HepG2 (cell line): ENCODE measurements around the gene TCF12. TPM values are rescaled to one million over a fixed set of nuclear protein-coding genes. Genes with fewer than 3 reads are reported as not detected.

Experiments used
- AKNA ChIP-seq: sonication (generic); formaldehyde crosslinking; IDR thresholded peaks from 2 replicates; pipeline ENCODE4 v1.4.0; 2020; ENCODE audit warnings: missing genetic modification reagents, borderline replicate concordance
- ARNTL ChIP-seq: sonication (generic); formaldehyde crosslinking; IDR thresholded peaks from 2 replicates; pipeline ENCODE4 v1.4.0; 2020; ENCODE audit warnings: mild to moderate bottlenecking, missing genetic modification reagents
- ATF3 ChIP-seq: sonication (generic); formaldehyde crosslinking; IDR thresholded peaks from 2 replicates; pipeline ENCODE4 v1.4.0; 2020; ENCODE audit warnings: missing genetic modification reagents
- CCDC6 ChIP-seq: sonication (generic); formaldehyde crosslinking; IDR thresholded peaks from 2 replicates; pipeline ENCODE4 v1.8.1; 2022; ENCODE audit warnings: mild to moderate bottlenecking, missing genetic modification reagents, moderate library complexity
- FOXC1 ChIP-seq: sonication (generic); formaldehyde crosslinking; IDR thresholded peaks from 2 replicates; pipeline ENCODE4 v1.8.0; 2022; ENCODE audit warnings: mild to moderate bottlenecking, missing genetic modification reagents, borderline replicate concordance
- HDAC1 ChIP-seq: sonication (generic); formaldehyde crosslinking; IDR thresholded peaks from 2 replicates; pipeline ENCODE4 v1.5.1; 2020; ENCODE audit warnings: mild to moderate bottlenecking, missing genetic modification reagents
- JUND ChIP-seq: sonication (generic); formaldehyde crosslinking; IDR thresholded peaks from 2 replicates; pipeline ENCODE4 v1.8.0; 2022; ENCODE audit warnings: mild to moderate bottlenecking, missing genetic modification reagents
- RXRA ChIP-seq: sonication (generic); formaldehyde crosslinking; IDR thresholded peaks from 2 replicates; pipeline ENCODE4 v1.5.1; 2020; ENCODE audit warnings: missing genetic modification reagents
- SALL1 ChIP-seq: sonication (generic); formaldehyde crosslinking; IDR thresholded peaks from 2 replicates; pipeline ENCODE4 v1.8.0; 2022; ENCODE audit warnings: mild to moderate bottlenecking, missing genetic modification reagents
- STAG1 ChIP-seq: sonication (generic); formaldehyde crosslinking; IDR thresholded peaks from 2 replicates; pipeline ENCODE4 v1.4.0; 2020; ENCODE audit warnings: missing genetic modification reagents
- ZBED4 ChIP-seq: sonication (generic); formaldehyde crosslinking; IDR thresholded peaks from 2 replicates; pipeline ENCODE4 v1.4.0; 2020; ENCODE audit warnings: missing genetic modification reagents, borderline replicate concordance
- ZNF841 ChIP-seq: sonication (generic); formaldehyde crosslinking; IDR thresholded peaks from 2 replicates; pipeline ENCODE4 v1.8.1; 2023; ENCODE audit warnings: missing genetic modification reagents, borderline replicate concordance
- polyA plus RNA-seq, 8 experiments: library from polyadenylated mRNA; depleted of rRNA in 3 of 8; stranded (reverse) in 7 of 8; unstranded in 1 of 8; fragments of >200 nt; fragmentation: Illumina TruSeq in 4 of 8; extraction: Trizol in 4 of 8; gene quantifications; 2 replicates each; pipeline versions ENCODE4 v1.2.1 to v1.2.3, GENCODE V29; 2011 to 2016; ENCODE audit warnings: low read depth in 4 of 8, missing spikeins in 1 of 8, mixed read lengths in 1 of 8; ENCODE audit not compliant: insufficient read depth in 1 of 8
- total RNA-seq, 5 experiments: library from RNA; depleted of rRNA; stranded (reverse); fragments of >200 nt; fragmentation: Illumina TruSeq; extraction: Trizol; gene quantifications; 2 replicates each; pipeline ENCODE4 v1.2.3, GENCODE V29; 2016; ENCODE audit warnings: low read depth in 1 of 5
- TF ChIP-seq, protein P1 (sequence below): sonication (generic); formaldehyde crosslinking; IDR thresholded peaks from 2 replicates; pipeline ENCODE4 v1.4.0; 2020; ENCODE audit warnings: missing genetic modification reagents, borderline replicate concordance
- TF ChIP-seq, protein P2 (sequence below): sonication (generic); formaldehyde crosslinking; IDR thresholded peaks from 2 replicates; pipeline ENCODE4 v1.4.0; 2020; ENCODE audit warnings: mild to moderate bottlenecking, missing genetic modification reagents
- TF ChIP-seq, protein P3 (sequence below): sonication (generic); formaldehyde crosslinking; IDR thresholded peaks from 2 replicates; pipeline ENCODE4 v1.4.0; 2020; ENCODE audit warnings: missing genetic modification reagents, borderline replicate concordance

TCF12 gene
- total and polyA plus RNA-seq, 2 of the 13 experiments (the other 11 are each of a cell fraction or from before 2014, with no cell fraction given) = 48.6 to 51.1 TPM

DNA sequence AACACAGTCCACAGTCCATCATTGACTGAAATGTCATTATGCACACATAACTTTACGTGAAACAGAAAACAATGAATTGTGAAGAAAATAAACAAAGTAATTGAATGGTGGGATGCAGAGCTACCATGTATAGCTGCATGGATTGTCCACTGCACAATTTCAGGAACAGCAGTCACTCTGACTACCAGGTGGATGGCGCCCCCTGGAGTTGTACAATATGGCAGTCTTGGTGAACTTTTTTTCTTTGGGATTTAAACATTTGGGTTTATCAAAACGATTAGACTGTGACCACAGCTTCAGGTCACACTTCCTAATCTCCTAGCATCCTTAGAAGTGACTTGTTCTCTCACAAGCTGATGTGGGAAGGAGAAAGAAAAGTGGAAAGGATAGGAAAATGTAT, 48.9 kb upstream of the TCF12 start (continued):
- TF ChIP-seq AKNA (CRISPR knock-in tag) (no peak), SALL1 (CRISPR knock-in tag) (no peak), STAG1 (CRISPR knock-in tag) (peak; percentile 71), RXRA (CRISPR knock-in tag) (no peak), ZNF841 (CRISPR knock-in tag) (no peak), ATF3 (CRISPR knock-in tag) (no peak), CCDC6 (no peak), ARNTL (CRISPR knock-in tag) (no peak), HDAC1 (CRISPR knock-in tag) (no peak), ZBED4 (CRISPR knock-in tag) (no peak), JUND (CRISPR knock-in tag) (no peak), FOXC1 (CRISPR knock-in tag) (no peak)
- TF ChIP-seq, protein P1, sequence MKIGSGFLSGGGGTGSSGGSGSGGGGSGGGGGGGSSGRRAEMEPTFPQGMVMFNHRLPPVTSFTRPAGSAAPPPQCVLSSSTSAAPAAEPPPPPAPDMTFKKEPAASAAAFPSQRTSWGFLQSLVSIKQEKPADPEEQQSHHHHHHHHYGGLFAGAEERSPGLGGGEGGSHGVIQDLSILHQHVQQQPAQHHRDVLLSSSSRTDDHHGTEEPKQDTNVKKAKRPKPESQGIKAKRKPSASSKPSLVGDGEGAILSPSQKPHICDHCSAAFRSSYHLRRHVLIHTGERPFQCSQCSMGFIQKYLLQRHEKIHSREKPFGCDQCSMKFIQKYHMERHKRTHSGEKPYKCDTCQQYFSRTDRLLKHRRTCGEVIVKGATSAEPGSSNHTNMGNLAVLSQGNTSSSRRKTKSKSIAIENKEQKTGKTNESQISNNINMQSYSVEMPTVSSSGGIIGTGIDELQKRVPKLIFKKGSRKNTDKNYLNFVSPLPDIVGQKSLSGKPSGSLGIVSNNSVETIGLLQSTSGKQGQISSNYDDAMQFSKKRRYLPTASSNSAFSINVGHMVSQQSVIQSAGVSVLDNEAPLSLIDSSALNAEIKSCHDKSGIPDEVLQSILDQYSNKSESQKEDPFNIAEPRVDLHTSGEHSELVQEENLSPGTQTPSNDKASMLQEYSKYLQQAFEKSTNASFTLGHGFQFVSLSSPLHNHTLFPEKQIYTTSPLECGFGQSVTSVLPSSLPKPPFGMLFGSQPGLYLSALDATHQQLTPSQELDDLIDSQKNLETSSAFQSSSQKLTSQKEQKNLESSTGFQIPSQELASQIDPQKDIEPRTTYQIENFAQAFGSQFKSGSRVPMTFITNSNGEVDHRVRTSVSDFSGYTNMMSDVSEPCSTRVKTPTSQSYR (CRISPR knock-in tag) = no peak
- TF ChIP-seq, protein P2, sequence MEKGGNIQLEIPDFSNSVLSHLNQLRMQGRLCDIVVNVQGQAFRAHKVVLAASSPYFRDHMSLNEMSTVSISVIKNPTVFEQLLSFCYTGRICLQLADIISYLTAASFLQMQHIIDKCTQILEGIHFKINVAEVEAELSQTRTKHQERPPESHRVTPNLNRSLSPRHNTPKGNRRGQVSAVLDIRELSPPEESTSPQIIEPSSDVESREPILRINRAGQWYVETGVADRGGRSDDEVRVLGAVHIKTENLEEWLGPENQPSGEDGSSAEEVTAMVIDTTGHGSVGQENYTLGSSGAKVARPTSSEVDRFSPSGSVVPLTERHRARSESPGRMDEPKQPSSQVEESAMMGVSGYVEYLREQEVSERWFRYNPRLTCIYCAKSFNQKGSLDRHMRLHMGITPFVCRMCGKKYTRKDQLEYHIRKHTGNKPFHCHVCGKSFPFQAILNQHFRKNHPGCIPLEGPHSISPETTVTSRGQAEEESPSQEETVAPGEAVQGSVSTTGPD = no peak
- TF ChIP-seq, protein P3, sequence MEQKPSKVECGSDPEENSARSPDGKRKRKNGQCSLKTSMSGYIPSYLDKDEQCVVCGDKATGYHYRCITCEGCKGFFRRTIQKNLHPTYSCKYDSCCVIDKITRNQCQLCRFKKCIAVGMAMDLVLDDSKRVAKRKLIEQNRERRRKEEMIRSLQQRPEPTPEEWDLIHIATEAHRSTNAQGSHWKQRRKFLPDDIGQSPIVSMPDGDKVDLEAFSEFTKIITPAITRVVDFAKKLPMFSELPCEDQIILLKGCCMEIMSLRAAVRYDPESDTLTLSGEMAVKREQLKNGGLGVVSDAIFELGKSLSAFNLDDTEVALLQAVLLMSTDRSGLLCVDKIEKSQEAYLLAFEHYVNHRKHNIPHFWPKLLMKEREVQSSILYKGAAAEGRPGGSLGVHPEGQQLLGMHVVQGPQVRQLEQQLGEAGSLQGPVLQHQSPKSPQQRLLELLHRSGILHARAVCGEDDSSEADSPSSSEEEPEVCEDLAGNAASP (CRISPR knock-in tag) = no peak
